ENCODE data around the gene CDON.

GRCh38 chr11:126029237-126029636 lies 33.4 kb downstream of the CDON start:
- TF ChIP-seq POLR2A (IDR thresholded peaks at IDR 0.05; ENCODE audit: low read length) (no peak), GATA1 (IDR thresholded peaks at IDR 0.05; ENCODE audit: low read depth, low read length) (no peak)
